Hypothalamus (tissue), 51 donors: ENCODE results near the gene GPR18.
A peak's percentile ranks its signal among the peaks of the same experiment; 100 is the strongest.

Experiments used
- DNase-seq, 51 donors: peaks; one replicate each; lab custom pipeline; 2025; lab: John Stamatoyannopoulos, UW

The GPR18 gene

DNA sequence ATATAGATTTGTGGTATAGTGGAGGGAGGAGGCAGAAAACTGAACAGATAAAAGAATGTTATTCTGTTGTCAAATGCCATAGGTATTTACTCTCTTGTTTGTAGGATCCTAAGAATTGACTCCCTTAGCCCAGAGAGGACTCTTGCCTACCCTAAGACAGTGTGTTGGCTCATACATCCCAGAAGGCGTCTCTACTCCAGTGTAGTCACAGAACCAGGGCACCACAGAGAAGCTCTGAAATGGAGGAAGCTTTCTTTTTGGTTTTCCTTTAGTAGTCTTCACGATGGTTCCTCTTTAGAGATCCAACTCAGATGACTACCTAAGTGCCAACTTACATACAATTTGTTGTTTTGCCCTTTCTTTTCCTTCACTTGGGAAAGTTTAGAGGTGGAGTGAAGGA lies 35.0 kb upstream of the GPR18 start:
- no peak for DNase-seq

GRCh38 chr13:99290894-99291293 lies 32.7 kb upstream of the GPR18 start:
- no peak for DNase-seq

DNA sequence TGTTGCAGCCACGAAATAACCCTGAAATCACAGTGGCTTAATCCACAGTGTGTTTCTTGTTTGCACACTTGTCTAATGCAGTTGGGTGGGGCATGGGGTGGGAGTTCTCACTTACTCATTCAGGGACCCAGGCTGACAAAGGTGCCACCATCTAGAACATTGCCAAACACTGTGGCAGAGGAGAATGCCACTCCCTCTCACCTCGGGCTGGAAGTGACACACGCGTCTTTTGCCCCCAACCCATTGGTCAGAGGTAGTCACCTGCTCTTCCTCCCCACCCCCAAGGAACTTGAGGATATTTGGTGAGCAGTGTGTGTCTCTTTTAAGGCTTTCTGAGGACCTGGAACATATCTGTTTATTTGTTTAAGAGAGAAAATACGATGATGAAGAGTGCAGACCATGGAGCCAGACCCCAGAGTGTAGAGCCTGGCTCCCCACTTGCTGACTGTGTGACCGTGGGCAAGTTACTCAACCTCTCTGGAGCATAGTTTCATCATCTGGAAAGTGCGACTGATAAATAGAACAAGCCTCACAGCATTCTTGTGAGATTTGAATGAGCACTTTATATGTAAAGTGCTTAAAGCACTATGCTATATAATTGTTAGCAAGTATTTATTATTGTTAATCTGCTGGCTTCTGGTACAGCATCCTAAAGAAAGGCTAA lies 31.6 kb upstream of the GPR18 start:
- DNase-seq = no peak

DNA sequence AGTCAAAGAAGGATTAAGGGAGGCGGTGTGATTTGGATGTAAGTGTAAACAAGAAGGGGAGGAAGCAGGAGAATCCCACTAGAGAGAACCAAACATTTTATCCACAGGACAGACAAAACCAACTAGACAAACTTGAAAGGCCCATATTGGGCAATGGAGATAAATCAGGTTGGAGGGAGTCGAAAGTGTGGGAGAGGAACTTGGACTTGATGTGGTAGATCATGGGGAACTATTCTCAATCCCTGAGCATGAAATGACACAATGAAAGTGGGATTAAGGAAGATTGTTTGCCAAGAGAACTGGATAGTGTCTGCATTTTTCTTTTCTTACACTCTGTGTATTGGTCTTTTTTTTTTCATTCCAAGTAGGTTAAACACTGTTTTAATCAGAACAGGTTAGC lies 31.1 kb upstream of the GPR18 start:
- no peak for DNase-seq

DNA sequence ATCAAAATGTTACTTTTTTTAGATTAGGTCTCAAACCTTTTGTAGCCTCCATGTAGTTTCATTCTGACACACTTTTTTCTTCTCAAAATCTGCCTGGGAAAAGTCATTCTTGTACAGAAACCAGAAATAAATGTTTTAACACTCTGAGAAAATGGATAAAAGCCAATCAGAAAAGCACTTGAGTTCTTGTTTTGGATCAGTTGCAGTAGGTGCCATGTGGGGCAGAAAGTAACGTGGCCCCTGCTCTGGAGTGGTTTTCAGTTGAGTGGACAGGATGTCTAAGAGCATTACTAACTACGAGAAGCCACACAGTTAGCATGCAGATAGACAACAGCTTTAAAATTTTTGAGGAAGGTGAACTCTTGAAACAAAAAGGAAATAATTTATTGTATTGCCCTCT lies 29.9 kb upstream of the GPR18 start:
- DNase-seq = no peak

DNA sequence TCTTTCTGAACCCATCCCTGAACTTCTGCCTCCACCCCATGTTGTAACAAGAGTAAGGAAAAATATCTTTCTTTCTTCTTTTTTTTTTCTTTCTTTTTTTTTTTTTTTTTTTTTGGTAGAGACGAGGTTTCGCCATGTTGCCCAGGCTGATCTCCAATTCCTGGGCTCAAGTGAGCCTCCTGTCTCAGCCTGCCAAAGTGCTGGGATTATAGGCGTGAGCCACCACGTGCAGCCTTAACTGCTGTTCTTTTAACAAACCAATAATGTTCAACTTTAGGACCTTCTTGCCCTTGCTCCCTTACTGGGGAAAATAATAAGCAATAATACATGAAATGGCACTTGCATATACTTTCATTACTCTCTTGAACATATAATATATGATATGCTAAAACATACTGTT lies 29.4 kb upstream of the GPR18 start:
- DNase-seq = no peak

DNA sequence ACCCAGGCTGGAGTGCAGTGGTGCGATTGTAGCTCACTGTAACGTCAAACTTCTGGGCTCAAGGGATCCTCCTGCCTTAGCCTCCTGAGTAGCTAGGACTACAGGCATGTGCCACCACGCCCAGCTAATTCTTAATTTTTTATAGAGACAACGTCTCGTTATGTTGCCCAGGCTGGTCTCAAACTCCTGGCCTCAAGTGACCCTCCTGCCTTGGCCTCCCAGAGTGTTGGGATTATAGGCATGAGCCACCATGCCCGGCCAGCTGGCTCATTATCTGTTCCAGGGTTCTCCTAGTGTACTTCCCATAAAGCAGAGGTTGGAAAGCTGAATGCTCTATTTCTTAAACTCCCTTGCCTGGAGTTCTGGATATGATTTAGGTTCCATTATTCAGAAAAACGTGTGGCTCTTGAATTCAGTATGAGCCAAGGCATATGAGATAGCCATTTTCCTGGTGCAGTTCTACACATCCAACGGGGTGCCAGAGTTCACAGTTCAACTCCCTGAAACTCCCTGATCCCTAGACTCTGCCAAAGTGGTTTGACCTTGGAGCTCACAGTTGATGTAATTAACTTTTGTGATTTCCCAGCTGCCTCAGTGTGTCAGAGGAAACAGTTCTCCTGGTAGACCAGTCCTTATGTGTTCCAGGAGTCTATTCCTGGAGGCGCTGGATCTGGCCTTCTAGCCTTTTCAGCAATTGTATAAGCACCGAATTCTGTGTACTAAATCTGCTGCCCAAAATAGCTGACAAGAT lies 27.4 kb upstream of the GPR18 start:
- no peak for DNase-seq

GRCh38 chr13:99282264-99283231 lies 24.4 kb upstream of the GPR18 start:
- DNase-seq = no peak

DNA sequence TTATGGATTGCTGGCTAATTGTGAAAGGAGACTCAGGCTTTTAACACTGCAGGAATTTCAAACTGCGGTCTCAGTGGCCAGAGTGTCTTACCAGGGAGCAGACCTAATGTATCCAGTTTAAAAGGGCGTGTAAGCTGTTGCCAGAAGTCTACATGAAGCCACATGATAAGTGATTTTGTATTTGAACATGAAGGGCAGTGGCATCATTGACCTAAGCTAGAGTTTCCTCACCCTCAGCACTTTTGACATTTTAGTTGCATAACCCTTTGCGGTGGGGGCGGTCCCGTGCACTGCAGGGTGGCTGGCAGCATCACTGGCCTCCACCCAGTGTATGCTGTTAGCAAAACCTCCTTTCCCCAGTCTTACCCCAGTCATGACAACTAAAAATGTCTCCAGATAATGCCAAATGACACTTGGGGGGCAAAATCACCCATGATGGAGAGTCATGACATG lies 23.7 kb upstream of the GPR18 start:
- DNase-seq = peak in 1 of 51 donors; percentile 9

GRCh38 chr13:99280166-99280565 lies 22.0 kb upstream of the GPR18 start:
- DNase-seq = no peak

- DNase-seq = no peak
Measured at GRCh38 chr13:99279637-99280036, 21.5 kb upstream of the GPR18 start.

DNA sequence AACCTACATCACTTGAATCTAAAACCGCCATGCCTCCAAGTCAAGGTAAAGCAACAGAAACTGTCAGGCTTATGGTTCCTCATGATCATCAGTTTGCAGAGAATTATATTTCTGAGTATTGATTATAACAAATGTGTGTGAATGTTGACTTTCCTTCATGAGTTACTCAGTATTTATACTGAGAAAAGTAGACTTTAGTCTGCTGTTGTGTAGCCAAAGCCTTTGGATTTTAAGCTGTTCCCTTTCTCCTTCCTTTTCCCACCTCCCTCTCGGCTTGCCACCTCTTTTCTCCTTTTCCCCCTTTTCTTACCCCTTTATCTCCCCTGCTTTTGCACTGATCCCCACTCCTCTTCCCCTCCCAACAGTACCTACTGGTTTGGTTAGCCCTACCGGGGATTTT lies 20.7 kb upstream of the GPR18 start:
- no peak for DNase-seq

DNA sequence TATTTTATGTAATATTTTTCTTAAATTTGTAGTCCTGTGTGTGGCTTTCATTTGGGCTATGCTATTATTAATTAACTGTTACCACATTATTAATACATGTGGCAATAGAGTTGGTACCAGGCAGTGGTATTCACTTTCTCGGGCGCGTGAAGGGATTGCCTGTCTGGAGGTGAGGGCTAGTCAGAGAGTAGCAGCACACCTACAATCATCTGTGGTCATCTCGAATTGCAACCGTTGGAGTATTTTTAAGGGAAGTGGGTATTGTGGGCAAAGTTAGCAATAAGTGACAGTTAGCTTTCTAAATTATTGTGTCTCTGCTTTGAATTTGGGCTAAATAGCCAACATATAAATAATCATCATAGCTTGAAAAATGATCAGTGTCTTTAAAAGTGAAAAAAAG lies 20.0 kb upstream of the GPR18 start:
- DNase-seq = no peak

- no peak for DNase-seq
Measured at GRCh38 chr13:99277629-99278028, 19.4 kb upstream of the GPR18 start.

- no peak for DNase-seq
Measured at GRCh38 chr13:99276706-99277105, 18.5 kb upstream of the GPR18 start.

GRCh38 chr13:99275093-99275469 lies 16.9 kb upstream of the GPR18 start:
- DNase-seq = no peak

DNA sequence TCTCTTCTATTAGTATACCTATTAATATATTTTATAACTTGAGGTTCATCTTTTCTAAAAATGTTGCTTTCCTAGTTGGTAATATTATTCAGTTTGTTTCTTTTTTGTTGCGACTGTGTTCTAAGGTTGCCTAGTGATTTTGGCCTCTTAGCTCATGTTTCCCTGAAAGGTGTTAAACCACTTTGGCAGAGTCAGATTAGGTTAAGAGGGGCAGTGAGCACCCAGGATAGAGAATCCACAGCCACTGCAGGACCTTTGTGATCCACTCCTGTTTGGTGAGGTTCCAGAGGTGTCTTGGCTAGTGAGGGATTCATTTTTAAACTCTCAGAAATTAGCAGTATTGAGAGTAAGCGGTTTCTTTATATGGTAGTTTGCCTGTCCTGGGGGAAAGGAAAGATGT lies 14.9 kb upstream of the GPR18 start:
- no peak for DNase-seq

DNA sequence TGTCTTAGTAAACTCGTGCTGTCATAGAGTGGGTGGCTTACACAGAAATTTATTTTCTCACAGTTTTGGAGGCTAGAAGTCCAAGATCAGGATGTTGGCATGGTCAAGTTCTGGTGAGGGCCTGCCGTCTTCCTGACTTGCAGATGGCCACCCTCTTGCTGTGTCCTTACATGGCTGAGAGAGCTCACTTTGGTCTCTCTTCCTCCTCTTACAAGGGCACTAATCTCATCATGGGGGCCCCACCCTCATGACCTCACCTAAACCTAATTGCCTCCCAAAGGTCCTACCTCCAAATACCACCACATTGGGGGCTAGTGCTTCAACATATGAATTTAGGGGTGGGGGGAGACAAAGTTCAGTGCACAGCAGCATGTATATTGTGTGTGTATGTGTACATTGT lies 14.3 kb upstream of the GPR18 start:
- no peak for DNase-seq

GRCh38 chr13:99271249-99271648 lies 13.1 kb upstream of the GPR18 start:
- DNase-seq = no peak

GRCh38 chr13:99270518-99270917 lies 12.3 kb upstream of the GPR18 start:
- no peak for DNase-seq

GRCh38 chr13:99269627-99270241 lies 11.6 kb upstream of the GPR18 start:
- peak in 4 of 51 donors; percentile 4 to 24 (median 10) for DNase-seq
